Fibroblast of skin of right quadriceps (primary cell): ENCODE data around the gene TUBGCP5.

Experiments
- DNase-seq: peaks from one replicate; pipeline ENCODE4 v3.0.0-alpha.2; 2013

TUBGCP5 gene

GRCh38 chr15:22951381-22952280 lies 87.7 kb downstream of the TUBGCP5 start:
- no peak for DNase-seq

- no peak for DNase-seq
Observed at GRCh38 chr15:22951031-22951380, 88.4 kb downstream of the TUBGCP5 start.

GRCh38 chr15:22950256-22950990 lies 88.9 kb downstream of the TUBGCP5 start:
- no peak for DNase-seq
